IPS-NIHi7 (cell line): ENCODE data around the gene PPM1D.
"Not testable (repeated sequence)": the region's sequence is repeated elsewhere in the genome, so short reads cannot be mapped to it uniquely, and the experiment has no call there.

Source experiments
- DNase-seq: peaks from one replicate; pipeline ENCODE4 v3.0.0; 2012; ENCODE audit warnings: mixed read lengths; ENCODE audit errors: extremely low spot score

The PPM1D gene

DNA sequence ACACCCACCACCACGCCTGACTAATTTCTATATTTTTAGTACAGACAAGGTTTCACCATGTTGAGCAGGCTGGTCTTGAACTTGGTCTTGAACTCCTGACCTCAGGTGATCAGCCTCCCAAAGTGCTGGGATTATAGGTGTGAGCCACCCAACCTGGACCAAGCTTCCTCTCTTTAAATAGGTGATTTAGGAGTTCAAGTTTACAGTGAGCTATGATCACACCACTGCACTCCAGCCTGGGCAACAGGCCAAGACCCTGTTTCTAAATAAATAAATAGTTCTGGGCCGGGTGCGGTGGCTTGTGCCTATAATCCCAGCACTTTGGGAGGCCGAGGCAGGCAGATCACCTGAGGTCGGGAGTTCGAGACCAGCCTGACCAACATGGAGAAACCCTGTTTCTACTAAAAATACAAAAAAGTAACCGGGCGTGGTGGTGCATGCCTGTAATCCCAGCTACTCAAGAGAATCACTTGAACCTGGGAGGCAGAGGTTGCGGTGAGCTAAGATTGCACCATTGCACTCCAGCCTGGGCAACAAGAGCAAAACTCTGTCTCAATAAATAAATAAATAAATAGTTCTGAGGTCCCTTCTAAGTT, 6.5 kb upstream of the PPM1D start:
- DNase-seq: not testable (repeated sequence)

DNA sequence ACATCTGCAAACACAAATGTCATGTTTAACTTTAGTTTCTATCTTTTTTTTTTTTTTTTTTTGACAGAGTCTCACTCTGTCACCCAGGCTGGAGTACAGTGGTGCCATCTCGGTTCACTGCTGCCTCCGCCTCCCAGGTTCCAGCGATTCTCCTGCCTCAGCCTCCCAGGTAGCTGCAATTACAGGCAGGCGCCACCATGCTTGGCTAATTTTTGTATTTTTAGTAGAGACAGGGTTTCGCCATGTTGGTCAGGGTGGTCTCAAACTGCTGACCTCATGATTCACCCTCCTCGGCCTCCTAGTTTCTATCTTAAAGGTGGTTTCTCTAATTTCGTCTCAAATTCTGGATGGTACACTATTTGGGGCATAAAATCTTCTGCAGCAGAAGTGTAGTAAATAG, 5.8 kb upstream of the PPM1D start:
- DNase-seq: not testable (repeated sequence)

- no peak for DNase-seq
Observed at GRCh38 chr17:60594734-60595133, 5.3 kb upstream of the PPM1D start.

GRCh38 chr17:60597297-60597696, 2.7 kb upstream of the PPM1D start:
- DNase-seq: no peak

DNA sequence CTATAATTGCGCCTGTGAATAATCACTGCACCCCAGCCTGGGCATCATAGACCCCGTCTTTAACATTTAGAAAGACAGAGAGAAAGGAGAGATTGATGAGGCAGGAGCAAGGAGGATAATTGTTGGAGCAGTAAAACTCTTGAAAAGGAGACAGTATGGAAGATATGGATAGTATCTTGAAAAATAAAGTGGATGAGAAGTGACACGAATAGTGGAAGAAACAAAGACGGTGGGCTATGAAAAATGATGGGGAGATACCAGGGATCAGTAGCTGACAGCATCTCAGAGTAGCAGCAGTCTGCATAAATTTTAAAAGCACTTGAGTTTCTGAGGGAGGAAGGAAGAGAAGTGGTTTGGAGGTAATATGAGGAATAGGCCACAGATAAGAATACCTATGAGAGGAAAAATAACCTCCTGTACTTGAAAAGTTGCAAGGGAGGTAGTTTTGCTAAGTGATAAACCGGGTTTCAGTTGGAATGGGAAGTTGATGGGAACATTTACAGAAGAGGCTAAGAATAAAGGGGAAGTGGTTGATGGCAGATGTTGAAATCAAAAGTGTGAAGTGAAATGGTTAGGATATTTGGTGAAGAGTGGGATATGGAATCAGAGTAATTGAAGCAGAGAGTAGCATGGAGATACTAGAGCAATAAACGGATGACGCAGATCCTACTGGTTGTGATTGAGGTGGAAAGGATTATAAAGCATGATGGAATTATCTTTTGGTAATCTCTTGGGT, 1.8 kb upstream of the PPM1D start:
- DNase-seq: no peak

DNA sequence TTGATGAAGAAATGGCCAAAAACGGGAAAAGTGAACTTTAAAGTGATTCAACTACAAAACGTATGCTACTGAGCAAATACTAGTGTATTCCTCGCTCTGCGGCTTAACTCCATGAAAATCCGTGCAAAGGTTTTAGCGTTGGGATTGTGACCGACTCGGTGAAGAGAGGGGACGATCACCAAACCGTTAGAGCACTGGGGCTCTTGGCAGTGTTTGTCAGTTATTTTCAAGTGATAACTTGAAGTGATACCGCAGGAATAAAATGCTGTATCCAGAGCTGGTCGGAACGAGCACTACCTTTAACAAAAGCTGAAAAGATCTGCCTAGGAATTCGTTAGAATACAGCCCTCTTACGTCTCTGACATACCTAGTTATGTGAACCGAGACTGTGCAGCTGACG, 773 bp upstream of the PPM1D start:
- peak; percentile 15 for DNase-seq

DNA sequence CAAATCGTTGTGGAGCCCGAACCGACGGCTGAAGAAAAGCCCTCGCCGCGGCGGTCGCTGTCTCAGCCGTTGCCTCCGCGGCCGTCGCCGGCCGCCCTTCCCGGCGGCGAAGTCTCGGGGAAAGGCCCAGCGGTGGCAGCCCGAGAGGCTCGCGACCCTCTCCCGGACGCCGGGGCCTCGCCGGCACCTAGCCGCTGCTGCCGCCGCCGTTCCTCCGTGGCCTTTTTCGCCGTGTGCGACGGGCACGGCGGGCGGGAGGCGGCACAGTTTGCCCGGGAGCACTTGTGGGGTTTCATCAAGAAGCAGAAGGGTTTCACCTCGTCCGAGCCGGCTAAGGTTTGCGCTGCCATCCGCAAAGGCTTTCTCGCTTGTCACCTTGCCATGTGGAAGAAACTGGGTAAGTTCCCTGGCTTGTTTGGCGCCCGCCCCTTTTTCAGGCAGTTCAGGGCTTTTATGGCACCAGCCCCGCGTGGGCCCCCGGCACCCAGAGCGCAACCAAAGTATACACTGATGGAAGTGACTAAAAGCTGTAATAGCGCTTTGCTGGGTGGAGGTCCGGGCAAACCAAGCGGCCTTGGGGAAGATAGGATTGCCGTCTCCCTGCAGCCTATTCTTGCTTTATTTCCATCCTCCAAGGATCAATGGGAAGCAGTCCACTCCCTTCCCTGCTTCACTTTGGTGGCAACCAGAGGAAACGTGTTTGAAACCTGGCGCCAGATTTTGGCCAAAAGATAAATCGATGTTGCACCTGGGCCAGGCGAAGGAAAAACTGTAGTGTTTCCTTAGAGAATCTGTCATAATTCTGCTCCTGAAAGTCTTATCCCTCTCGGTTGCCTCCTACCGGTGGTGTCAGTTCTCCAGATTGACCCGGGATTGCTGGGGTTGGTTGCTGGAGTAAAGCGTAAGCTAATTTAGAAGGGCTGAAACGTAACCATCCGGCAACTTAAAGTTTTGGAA, 775 bp downstream of the PPM1D start:
- peak; percentile 69 for DNase-seq

DNA sequence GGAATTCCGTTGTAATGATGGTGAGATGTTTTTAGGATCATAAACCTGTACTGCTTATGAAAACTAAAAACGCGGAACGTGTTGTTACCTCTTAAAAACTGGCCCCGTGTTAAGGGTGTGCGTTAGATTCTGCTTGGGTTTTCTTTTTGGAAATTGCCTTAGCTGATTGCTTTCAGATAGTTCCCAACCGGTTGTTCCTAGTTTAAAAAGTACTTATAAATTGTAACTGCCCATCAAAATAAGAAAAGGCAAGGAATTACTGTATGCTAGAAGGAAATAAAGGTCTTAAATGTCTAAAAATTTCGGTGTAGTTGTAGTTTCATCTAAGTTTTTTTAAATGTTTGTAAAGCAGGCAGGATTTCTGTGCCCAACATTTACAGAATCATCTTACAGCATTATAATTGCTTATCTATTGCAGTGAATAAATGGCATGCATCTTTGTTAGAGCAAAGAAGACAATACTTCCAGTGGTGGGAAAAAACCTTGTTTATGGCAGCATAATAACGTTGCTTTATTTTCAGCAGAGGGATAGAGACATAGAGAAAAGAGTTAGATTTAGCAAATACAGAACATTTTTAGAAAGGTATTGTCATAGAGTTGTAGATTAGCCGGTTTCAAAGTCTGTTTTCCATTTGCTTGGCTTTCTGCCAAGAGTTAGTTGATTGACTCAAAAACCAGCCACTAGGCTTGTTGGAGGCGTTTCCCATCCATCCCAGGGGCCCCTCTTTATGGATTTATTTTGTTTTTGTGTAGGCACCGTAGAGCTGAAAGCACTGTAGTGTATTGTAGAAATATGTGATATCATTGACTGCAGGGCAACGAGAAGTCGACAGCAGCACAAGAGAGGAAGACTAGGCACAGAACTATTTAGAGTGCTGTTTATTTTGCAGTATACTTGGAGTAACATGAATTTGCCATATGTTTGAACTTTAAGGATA, 1.7 kb downstream of the PPM1D start:
- peak; percentile 20 for DNase-seq

GRCh38 chr17:60602385-60602742, 2.4 kb downstream of the PPM1D start:
- no peak for DNase-seq

DNA sequence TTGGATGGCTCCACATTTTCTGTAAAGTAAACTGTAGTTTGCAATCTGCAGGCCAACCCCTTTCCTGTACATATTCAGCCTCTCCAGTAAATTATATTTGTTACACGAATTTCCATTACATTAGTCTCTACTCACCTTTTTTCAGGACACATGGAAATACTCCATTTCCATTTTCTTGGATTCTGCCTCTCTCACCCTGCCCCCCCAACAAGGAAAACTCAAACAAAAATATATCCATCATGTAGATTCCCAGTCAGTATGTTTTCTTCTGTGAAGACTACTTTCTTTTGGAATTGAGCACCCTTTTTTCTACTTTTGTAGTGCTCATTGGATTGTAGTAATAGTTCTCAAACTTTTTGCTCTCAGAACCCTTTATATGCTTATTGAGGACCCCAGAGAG, 2.9 kb downstream of the PPM1D start:
- no peak for DNase-seq

GRCh38 chr17:60603477-60603876, 3.5 kb downstream of the PPM1D start:
- DNase-seq: not testable (repeated sequence)

DNA sequence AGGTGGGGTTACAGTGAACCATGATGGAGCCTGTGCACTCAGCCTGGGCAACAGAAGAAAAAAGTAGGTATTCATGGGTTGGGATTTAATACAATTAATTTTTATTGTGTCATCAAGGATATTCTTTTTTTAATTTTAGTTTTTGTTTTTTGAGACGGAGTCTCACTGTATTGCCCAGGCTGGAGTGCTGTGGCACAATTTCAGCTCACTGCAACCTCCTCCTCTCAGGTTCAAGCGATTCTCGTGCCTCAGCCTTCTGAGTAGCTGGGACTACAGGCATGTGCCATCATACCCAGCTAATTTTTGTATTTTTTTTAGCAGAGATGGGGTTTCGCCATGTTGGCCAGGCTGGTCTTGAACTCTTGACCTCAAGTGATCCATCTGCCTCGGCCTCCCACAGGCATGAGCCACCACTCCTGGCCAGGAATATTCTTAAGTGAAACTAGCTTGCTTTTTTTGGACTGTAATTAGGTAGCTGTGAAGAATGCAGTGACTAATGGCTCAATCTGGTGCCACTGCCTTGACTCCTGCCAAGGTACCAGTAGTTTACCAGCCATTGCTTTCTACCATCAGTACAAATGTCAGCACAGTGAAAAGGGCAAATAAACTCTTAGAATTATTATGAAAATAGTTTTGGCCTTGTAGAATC, 4.8 kb downstream of the PPM1D start:
- no peak for DNase-seq

DNA sequence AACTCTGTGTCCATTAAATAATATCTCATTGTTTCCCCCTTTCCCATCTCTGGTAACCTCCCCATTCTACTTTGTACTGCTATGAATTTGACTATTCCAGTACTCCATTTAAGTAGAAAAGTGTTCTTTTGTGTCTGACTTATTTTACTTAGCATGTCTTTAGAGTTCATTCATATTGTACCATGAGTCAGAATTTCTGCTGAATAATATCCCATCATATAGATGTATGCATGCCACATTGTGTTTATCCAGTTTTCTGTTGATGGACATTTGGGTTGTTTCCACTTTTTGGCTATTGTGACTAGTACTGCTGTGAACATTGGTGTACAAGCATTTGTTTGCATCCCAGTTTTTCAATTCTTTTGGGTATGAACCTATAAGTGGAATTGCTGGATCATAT, 6.0 kb downstream of the PPM1D start:
- DNase-seq: no peak

GRCh38 chr17:60610473-60610872, 10.5 kb downstream of the PPM1D start:
- no peak for DNase-seq

DNA sequence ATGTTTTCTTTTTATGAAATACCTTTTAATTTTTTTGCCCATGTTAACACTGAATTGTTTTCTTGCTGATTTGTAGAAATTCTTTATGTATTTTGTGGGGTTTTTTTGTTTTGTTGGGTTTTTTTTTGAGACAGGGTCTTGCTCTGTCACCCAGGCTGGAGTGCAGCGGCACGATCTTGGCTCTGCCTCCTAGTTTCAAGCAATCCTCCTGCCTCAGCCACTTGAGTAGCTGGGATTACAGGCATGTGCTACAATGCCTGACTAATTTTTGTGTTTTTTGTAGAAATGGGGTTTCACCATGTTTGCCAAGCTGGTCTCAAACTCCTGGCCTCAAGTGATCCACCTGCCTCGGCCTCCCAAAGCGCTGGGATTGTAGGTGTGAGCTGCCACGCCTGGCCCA, 11.3 kb downstream of the PPM1D start:
- not testable (repeated sequence) for DNase-seq

GRCh38 chr17:60613325-60613724, 13.3 kb downstream of the PPM1D start:
- DNase-seq: no peak

DNA sequence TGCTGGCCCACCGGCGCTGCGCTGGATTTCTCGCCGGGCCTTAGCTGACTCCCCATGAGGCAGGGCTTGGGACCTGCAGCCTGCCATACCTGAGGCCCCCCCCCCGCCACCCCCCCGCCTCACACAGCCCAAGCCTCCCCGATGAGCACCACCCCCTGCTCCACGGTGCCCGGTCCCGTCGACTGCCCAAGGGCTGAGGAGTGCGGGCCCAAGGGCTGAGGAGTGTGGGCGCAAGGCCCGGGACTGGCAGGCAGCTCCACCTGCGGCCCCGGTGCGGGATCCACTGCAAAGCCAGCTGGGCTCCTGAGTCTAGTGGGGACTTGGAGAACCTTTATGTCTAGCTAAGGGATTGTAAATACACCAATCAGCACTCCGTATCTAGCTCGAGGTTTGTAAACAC, 13.8 kb downstream of the PPM1D start:
- DNase-seq: not testable (repeated sequence)

DNA sequence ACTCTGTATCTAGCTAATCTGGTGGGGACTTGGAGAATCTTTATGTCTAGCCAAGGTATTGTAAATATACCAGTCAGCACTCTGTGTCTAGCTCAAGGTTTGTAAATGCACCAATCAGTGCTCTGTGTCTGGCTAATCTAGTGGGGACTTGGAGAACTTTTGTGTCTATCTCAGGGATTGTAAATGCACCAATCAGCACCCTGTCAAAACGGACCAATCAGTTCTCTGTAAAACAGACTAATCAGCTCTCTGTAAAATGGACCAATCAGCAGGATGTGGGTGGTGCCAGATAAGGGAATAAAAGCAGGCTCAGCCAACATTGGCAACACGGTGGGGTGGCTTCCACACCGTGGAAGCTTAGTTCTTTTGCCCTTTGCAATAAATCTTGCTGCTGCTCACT, 14.3 kb downstream of the PPM1D start:
- DNase-seq: not testable (repeated sequence)

DNA sequence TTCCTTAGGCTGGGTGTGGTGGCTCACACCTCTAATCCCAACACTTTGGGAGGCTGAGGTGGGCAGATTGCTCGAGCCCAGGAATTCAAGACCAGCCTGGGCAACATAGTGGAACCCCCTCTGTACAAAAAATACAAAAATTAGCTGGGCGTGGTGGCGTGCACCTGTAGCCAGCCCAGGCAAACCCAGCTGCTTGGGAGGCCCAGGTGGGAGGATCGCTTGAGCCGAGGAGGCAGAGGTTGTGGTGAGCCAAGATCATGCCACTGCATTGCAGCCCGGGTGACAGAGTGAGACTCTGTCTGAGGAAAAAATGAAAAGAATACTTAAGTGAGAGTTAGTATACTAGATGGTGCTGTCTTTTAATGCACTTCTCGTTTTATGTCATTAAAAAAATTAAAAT, 15.1 kb downstream of the PPM1D start:
- no peak for DNase-seq

GRCh38 chr17:60615840-60616239, 15.8 kb downstream of the PPM1D start:
- DNase-seq: no peak

- DNase-seq: no peak
Observed at GRCh38 chr17:60618080-60618479, 18.1 kb downstream of the PPM1D start.
